ENCODE results near the gene RPRD1B. TPM values are rescaled to one million over a fixed set of nuclear protein-coding genes. Genes with fewer than 3 reads are reported as not detected.

RPRD1B gene
- total RNA-seq, 1 experiment from 2014 or later = 42.6 TPM

DNA sequence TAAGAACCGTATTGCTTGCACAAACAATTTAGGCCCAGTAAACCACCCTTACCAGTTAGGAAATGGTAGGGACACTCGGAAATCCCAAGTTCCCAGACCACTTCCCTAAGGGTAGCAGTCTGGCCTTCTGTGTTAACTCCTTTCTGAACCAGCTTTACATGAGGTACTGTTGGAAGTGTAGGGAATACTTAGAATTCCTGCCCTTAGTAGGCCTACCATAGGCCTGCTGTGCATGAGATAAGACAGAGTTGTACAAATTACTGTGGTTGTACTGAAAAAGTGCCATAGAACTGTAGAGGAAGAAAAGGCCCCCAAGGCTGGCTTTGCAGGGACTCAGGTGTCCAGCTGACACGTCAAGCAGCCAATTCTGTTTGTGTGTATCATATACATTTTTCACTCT, 11.1 kb downstream of the RPRD1B start:
- POLR2A ChIA-PET = interaction anchor here (0.7 to 3.6 kb wide), 7 partner anchors 8 to 353 kb away, joined by 3 to 56 read pairs (median 7); partner anchors contain the start of genes RPRD1B and TTI1
- intact Hi-C loops (cut with micrococcal nuclease) = loop anchor here (5.0 kb wide), 1 partner anchor 142 kb away; the partner anchor contains the start of gene VSTM2L
- Mint-ChIP-seq H3K36me3 (ENCODE audit: insufficient read depth, unreplicated experiment) (peaks cover 60% of the 10 kb centered on the region), H3K27ac (ENCODE audit: low read depth, unreplicated experiment) (peak overlapping the region; percentile 88), H3K4me3 (ENCODE audit: unreplicated experiment) (no peak overlapping the region), H3K27me3 (ENCODE audit: insufficient read depth, unreplicated experiment) (no peaks in the 10 kb centered on the region), H3K9me3 (ENCODE audit: unreplicated experiment) (no peaks in the 10 kb centered on the region), H3K4me1 (ENCODE audit: insufficient read depth, unreplicated experiment) (peaks cover 21% of the 10 kb centered on the region)
- CTCF ChIA-PET = interaction anchor here (0.7 to 31.0 kb wide), 8 partner anchors 11 to 481 kb away, joined by 3 to 782 read pairs (median 10); partner anchors contain the start of genes RPRD1B and TTI1
- no TSS peak for BruUV-seq (replicated peaks)
- no peak for DNase-seq (ENCODE audit: unreplicated experiment)
- TF ChIP-seq, protein P1, sequence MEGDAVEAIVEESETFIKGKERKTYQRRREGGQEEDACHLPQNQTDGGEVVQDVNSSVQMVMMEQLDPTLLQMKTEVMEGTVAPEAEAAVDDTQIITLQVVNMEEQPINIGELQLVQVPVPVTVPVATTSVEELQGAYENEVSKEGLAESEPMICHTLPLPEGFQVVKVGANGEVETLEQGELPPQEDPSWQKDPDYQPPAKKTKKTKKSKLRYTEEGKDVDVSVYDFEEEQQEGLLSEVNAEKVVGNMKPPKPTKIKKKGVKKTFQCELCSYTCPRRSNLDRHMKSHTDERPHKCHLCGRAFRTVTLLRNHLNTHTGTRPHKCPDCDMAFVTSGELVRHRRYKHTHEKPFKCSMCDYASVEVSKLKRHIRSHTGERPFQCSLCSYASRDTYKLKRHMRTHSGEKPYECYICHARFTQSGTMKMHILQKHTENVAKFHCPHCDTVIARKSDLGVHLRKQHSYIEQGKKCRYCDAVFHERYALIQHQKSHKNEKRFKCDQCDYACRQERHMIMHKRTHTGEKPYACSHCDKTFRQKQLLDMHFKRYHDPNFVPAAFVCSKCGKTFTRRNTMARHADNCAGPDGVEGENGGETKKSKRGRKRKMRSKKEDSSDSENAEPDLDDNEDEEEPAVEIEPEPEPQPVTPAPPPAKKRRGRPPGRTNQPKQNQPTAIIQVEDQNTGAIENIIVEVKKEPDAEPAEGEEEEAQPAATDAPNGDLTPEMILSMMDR (IDR thresholded peaks at IDR 0.05; ENCODE audit: unreplicated experiment) = no peak

DNA sequence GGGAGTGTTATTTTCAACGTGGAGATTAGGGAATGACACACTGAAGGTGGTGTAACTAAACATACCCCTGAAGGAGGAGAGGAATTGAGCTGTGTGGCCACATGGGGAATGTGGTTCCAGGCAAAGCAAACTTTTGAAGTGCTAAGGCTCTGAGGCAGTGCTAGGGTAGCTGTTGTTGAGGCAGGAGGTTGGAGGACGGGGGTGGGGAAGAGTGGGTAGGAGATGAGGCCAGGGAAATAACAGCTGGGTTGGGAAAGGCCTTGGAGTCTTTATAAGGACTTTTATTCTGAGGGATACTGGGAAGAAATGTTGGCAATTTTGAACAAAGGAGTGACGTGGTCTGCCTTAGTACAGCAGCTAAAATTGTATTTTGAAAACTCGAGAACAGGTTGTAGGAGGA, 13.0 kb downstream of the RPRD1B start:
- no TSS peak for BruUV-seq (replicated peaks)
- CTCF ChIA-PET = interaction anchor here (0.5 to 31.0 kb wide), 7 partner anchors 11 to 851 kb away, joined by 3 to 782 read pairs (median 4); no protein-coding TSS in a partner anchor
- intact Hi-C loops (cut with micrococcal nuclease) = no loop called here
- POLR2A ChIA-PET = interaction anchor here (0.7 to 2.5 kb wide), 2 partner anchors 13 to 155 kb away, joined by 3 to 10 read pairs; partner anchors contain the start of genes RPRD1B and TTI1
- Mint-ChIP-seq H3K9me3 (ENCODE audit: unreplicated experiment) (no peaks in the 10 kb centered on the region), H3K27me3 (ENCODE audit: insufficient read depth, unreplicated experiment) (no peaks in the 10 kb centered on the region), H3K4me1 (ENCODE audit: insufficient read depth, unreplicated experiment) (peaks cover 34% of the 10 kb centered on the region), H3K27ac (ENCODE audit: low read depth, unreplicated experiment) (peak overlapping the region; percentile 33), H3K4me3 (ENCODE audit: unreplicated experiment) (no peak overlapping the region), H3K36me3 (ENCODE audit: insufficient read depth, unreplicated experiment) (peaks cover 71% of the 10 kb centered on the region)
- DNase-seq (ENCODE audit: unreplicated experiment) = no peak
- TF ChIP-seq, protein P1 (IDR thresholded peaks at IDR 0.05; ENCODE audit: unreplicated experiment) = no peak

DNA sequence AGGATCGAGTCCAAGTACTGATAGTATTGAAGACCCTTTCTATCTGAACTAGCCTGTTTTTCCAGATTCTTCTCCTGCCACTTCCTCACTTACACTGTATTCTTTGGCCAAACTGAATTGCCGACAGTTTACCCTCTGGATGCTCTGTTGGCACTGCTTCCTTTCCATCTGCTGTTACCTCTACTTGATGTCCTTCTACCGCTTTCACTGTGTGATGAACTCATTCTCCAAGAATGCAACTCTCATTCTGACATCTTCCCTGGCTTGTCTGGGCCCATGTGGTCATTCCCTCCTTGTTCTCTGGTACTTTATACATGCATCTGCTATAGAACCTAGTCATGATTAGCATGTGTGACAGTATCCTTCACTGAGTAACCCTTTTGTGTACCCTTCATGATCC, 16.3 kb downstream of the RPRD1B start:
- ChIA-PET POLR2A (interaction anchor here (1.4 to 6.8 kb wide), 4 partner anchors 16 to 171 kb away, joined by 3 to 38 read pairs (median 9); partner anchors contain the start of genes RPRD1B and TTI1), CTCF (interaction anchor here (0.6 to 31.0 kb wide), 10 partner anchors 8 to 856 kb away, joined by 3 to 782 read pairs (median 5); partner anchors contain the start of gene TTI1)
- H3K9me3 Mint-ChIP-seq (ENCODE audit: unreplicated experiment) = no peaks in the 10 kb centered on the region
- H3K4me1 Mint-ChIP-seq (ENCODE audit: insufficient read depth, unreplicated experiment) = peaks cover 21% of the 10 kb centered on the region
- H3K36me3 Mint-ChIP-seq (ENCODE audit: insufficient read depth, unreplicated experiment) = peaks cover 61% of the 10 kb centered on the region
- peak; percentile 39 for DNase-seq (ENCODE audit: unreplicated experiment)
- H3K4me3 Mint-ChIP-seq (ENCODE audit: unreplicated experiment) = no peak overlapping the region
- BruUV-seq (replicated peaks) = no TSS peak
- intact Hi-C loops (cut with micrococcal nuclease) = no loop called here
- TF ChIP-seq, protein P1 (IDR thresholded peaks at IDR 0.05; ENCODE audit: unreplicated experiment) = no peak
- peak overlapping the region; percentile 1 for H3K27ac Mint-ChIP-seq (ENCODE audit: low read depth, unreplicated experiment)
- H3K27me3 Mint-ChIP-seq (ENCODE audit: insufficient read depth, unreplicated experiment) = no peaks in the 10 kb centered on the region

DNA sequence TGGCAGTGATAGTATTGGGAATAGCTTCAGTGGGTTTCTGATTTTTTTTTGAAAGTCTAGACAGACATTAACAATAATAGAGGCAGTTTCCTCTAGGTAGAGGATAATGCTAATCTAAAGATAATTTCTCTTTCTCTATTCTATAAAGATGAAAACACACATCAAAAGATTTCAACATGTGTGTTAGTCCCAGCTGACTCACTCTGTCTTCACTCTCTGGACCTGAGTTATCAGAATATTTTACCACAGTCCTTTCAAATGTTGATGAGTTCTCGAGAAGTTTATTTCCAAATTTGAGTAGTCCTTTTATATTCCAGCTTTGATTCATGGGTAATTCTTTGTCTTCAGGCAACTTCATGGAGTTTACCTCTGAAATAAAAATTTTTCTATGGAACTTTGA, 17.1 kb downstream of the RPRD1B start:
- H3K4me1 Mint-ChIP-seq (ENCODE audit: insufficient read depth, unreplicated experiment) = peaks cover 27% of the 10 kb centered on the region
- TF ChIP-seq, protein P1 (IDR thresholded peaks at IDR 0.05; ENCODE audit: unreplicated experiment) = no peak
- no peaks in the 10 kb centered on the region for H3K27me3 Mint-ChIP-seq (ENCODE audit: insufficient read depth, unreplicated experiment)
- no TSS peak for BruUV-seq (replicated peaks)
- H3K4me3 Mint-ChIP-seq (ENCODE audit: unreplicated experiment) = no peak overlapping the region
- no peaks in the 10 kb centered on the region for H3K9me3 Mint-ChIP-seq (ENCODE audit: unreplicated experiment)
- H3K36me3 Mint-ChIP-seq (ENCODE audit: insufficient read depth, unreplicated experiment) = peaks cover 60% of the 10 kb centered on the region
- POLR2A ChIA-PET = interaction anchor here (0.7 to 6.8 kb wide), 6 partner anchors 15 to 223 kb away, joined by 3 to 38 read pairs (median 6); partner anchors contain the start of genes RPRD1B and TTI1
- CTCF ChIA-PET = interaction anchor here (0.7 to 31.0 kb wide), 6 partner anchors 18 to 486 kb away, joined by 3 to 782 read pairs (median 16); partner anchors contain the start of gene TTI1
- H3K27ac Mint-ChIP-seq (ENCODE audit: low read depth, unreplicated experiment) = no peak overlapping the region
- DNase-seq (ENCODE audit: unreplicated experiment) = peak; percentile 21
- intact Hi-C loops (cut with micrococcal nuclease) = no loop called here

All from MCF 10A (cell line).